ENCODE results near the gene STAP2.
"Not testable (repeated sequence)": the region's sequence is repeated elsewhere in the genome, so short reads cannot be mapped to it uniquely, and the experiment has no call there.

STAP2 gene

DNA sequence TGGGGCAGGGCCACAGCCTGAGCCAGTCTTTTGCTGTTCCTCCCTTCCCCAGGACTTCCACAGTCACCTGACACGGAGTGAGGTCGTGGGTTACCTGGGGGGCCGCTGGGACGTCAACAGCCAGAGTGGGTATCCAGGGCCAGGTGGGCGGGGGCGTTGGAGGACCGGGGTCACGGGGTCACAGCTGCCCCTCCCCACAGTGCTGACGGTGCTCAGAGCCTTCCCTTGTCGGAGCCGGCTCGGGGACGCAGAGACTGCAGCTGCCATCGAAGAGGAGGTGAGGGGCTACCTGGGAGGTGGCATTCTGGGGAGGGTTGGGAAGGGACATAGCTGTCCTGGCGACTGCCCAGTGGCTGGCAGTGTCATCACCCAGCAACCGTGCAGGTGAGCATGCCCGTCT is 16.3 kb upstream of the STAP2 start:
- DNase-seq, result no peak

- DNase-seq, result no peak
Observed at GRCh38 chr19:4354282-4354681, 15.7 kb upstream of the STAP2 start.

DNA sequence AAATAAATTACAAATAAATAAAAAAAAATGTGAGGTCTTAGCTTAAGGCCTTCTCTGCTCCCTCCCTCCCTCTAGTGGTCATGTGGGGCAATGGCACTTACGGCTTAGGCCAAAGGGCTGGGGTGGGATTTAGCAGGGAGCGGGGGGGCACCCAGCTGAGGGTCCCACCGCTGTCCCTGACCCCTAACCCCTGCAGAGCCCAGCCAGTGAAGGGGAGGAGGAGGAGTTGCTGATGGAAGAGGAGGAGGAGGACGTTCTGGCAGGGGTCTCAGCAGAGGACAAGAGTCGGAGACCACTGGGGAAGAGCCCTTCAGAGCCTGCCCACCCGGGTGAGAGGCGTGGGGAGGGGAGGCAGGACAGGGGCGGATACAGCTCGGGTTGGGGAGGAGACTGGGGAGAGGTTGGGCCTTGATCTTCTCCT is 14.1 kb upstream of the STAP2 start:
- DNase-seq, result peak in 5 of 6 experiments; percentile 28 to 76 (median 56)

DNA sequence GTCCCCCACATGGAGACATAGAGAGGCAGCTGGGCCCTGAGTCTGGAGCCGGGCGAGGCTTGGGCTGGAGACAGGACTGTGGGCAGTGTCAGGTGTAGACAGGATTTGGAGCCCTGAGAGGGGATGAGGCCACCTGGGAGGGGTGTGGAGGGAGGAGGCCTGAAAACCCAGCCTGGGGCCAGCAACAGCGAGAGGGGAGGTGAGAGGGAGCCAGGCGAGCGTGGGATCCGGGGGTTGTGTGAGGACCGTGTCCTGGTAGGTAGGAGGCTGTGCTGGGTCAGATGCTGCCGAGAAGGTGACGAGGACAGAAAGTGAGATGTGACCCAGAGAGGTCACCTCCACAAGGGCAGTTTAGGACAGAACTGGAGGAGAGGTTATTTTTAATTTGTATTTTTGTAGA is 12.1 kb upstream of the STAP2 start:
- no peak for DNase-seq

- no peak for DNase-seq
Observed at GRCh38 chr19:4350111-4350510, 11.5 kb upstream of the STAP2 start.

DNA sequence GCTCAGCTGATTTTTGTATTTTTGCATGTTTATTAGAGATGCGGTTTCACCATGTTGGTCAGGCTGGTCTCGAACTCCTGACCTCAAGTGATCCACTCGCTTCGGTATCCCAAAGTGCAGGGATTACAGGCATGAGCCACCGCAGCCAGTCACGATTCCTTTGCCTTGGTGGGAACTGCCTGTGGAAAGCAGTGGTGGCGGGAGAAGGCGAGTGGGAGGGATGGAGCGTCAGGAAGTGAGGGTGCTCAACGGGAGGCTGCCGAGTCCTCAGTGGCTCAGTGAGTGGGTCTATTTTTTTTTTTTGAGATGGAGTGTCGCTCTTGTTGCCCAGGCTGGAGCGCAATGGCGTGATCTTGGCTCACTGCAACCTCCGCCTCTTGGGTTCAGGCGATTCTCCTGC is 10.6 kb upstream of the STAP2 start:
- not testable (repeated sequence) for DNase-seq

DNA sequence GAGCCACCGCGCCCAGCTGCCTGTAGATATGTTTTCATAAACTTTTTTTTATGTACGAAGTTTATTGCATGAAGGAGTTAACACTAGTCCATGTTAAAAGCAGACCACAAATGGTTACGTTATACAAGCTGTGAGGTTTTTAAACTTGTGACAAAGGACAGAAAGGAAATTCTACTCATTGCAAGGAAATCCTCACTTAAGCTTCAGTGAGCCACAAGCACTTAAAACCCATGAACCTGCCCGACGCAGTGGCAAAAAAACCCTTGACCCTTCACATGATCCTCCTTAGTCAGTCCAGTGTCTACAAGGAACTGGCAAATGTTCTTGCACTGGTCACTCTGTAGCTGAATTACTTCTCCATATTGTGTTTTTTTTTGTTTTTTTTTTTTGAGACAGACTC is 8.9 kb upstream of the STAP2 start:
- DNase-seq, result no peak

GRCh38 chr19:4346020-4346383 is 7.4 kb upstream of the STAP2 start:
- no peak for DNase-seq

DNA sequence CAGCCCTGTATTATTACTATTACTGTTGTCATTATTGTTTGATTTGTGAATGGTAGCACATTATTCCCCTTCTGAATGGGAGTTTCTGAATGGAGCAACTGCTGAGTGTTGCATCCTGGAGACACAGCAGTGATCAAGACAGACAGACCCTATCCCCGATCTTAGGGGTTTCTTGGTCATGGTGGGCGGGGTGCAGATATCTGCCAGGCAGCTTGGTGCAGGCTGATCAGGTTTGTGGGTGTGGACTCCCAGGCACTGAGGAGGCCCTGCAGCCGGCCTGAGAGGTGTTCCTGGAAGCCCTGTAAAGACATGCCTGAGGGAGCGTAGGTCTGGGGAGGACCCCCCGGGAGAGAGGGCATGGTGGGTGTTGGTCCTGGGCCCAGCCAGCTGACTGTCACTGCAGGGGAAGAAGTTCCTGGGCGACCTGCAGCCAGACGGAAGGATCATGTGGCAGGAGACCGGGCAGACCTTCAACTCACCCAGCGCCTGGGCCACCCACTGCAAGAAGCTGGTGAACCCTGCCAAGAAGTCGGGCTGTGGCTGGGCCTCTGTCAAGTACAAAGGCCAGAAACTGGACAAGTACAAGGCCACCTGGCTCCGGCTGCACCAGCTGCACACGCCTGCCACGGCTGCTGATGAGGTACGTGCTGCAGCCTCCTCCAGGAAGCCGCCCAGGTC is 6.9 kb upstream of the STAP2 start:
- no peak for DNase-seq

DNA sequence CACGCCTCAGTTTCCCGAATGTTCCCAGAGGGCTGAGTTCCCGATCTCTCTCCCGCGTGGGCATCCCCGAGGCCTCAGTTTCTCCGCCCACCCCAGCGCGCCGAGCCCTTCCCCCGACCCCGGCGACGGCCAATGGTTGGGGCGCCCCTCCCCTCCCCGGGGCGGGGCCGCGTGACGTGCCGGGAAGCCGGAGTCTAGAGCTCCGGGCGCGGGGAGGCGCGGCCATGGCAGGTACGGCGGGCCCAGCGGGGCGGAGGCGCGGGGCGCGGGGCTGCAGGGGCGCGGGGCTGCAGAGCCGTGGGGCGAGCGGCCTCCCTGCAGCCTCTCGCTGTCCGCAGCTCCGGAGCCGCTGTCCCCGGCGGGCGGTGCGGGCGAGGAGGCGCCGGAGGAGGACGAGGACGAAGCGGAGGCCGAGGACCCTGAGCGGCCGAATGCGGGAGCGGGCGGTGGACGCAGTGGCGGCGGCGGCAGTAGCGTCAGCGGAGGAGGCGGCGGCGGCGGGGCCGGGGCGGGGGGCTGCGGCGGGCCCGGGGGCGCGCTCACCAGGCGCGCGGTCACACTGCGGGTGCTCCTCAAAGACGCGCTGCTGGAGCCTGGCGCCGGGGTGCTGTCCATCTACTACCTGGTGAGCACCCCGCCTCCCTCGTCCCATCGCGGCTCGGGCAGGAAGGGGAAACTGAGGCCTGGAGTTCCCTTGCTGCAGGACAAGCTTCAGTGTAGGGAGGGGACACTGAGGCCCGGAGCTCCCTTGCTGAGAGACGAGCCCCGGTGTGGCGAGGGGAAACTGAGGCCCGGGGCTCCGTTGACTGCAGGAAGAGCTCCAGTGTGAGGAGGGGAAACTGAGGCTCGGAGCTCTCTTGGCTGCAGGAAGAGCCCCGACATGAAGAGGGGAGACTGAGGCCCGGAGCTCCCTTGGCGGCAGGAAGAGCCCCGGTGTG is 5.0 kb upstream of the STAP2 start, which contains the start of gene MPND:
Gene MPND (plus strand): TSS at position 193 of the 938 bp plus-strand sequence. CDS start 32 bp downstream, at position 225.
- peak; percentile 78 to 96 (median 91) for DNase-seq

DNA sequence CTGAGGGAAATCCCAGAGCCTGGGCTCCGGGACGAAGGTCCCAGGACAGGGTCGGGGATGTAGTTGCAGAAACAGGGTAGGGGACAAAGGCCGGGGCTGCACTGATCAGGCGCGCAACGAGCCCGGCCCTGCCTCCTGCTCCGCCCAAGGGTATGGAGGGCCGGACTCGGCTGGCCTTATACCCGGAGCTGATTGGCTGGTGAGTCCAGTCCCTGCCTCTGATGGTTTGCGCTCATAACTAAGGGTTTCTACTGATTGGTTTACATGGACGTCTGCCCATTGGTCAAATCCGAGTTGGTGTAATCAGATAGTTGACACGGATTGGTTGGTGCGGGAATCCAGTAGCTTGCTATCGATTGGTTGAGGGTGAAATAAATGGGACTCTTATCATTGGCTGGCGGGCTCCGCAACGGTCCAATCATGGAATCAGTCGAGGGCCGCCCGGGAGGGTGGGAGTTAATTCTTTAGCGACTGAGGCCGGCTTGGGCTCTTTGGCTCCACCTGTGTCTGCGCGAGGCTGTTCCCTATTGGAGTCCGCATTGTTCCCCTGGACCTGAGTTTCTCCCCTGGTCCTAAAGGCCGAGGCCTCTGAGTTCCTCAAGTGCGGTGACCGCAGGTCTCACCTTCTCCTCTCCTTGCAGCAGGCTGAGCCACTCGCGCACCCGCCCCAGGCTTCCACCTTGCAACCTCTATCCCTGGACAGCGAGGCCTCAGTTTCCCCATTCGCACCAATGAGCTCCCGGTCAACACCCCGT is 4.2 kb upstream of the STAP2 start:
- DNase-seq, result peak; percentile 90 to 98 (median 95)

DNA sequence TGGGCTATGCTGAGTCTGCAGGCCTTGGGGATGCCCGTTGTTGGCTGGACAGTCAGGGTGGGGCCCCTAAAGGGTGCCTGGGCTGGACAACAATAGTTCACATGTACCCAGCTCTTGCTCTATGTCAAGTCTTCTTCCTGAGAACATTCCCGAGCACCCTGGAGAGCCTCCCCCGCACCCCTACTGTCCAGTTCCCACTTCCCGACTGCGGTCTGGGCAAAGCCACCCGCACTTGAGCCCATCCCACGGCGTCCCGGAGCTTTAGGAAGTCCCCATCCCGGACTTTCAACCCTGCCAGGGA is 3.6 kb upstream of the STAP2 start:
- no peak for DNase-seq

GRCh38 chr19:4337906-4338440 is 654 bp downstream of the STAP2 start:
- no peak for DNase-seq

DNA sequence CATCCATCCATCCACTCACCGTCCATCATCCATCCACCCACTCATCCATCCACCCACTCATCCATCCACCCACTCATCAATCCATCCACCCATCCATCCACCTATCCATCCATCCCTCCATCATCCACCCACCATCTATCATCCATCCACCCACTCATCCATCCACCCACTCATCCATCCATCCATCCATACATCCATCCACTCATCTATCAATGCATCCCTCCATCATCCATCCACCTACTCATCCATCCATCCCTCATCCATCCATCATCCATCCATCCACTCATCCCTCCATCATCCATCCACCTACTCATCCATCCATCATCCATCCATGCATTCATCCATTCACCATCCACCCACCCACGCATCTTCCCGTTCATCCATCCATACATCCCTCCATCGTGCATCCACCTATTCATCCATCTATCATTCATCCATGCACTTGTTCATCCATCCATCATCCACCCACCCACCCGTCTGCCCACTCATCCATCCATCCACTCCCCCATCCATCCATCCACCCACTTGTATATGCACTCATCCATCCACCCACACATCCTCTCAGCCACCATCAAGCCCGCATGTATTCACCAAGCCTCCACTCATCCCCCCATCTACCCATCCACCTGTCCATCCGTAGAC is 3.6 kb downstream of the STAP2 start:
- no peak for DNase-seq

GRCh38 chr19:4329858-4330257 is 8.8 kb downstream of the STAP2 start:
- no peak for DNase-seq

DNA sequence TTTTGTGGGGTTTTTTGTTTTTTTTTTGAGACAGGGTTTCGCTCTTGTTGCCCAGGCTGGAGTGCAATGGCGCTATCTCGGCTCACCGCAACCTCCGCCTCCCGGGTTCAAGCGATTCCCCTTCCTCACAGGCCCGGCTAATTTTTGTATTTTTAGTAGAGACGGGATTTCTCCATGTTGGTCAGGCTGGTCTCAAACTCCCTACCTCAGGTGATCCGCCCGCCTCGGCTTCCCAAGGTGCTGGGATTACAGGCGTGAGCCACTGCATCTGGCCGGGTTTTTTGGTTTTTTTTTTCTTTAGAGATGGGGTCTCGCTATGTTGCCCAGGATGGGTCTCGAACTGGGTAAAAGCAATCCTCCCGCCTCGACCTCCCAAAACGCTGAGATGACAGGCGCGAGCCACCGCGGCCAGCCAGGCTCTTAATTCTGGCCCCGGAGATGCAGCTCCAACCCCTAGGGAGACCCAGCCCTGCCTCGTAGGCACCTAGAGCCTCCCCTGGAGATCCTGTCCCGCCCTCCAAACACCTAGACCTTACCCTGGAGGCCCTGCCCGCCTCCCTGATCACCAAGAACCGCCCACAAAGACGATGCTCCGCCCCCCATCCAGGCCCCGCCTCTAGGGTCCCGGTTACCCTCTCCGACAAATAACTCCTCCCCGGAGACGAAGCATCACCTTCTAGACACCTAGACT is 9.5 kb downstream of the STAP2 start:
- DNase-seq, result peak in 4 of 6 experiments; percentile 6 to 21 (median 13)

DNA sequence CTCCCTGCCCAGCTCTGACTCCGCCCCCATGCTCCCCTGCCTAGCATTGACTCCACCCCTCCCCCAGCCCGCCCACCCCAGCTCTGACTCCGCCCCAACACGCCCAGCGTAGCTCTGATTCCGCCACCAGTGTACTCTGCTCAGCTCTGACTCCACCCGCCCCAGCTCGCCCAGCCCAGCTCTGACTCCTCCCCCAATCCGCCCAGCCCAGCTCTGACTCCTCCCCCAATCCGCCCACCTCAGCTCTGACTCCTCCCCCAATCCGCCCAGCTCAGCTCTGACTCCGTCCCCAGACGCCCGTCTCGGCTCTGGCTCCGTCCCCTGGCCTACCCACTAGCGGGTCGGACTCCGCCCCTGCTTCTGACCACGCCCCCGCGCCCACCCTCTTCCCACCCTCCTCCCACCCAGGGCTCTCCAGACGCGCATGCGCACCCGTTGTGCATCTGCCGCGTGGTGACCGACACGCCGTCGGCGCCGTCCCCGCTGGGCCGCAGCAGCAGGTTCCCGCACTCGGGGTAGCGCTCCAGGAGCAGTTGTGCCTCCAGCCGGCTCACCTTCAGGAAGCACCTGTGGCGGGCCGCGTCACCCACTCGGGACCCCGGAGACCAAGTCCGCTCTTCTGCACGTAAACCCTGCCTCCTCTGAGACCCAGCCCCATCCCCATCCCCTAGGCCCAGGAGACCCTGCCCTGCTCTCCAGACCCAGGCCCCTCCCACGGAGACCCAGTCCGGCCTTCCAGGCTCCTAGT is 10.2 kb downstream of the STAP2 start:
- peak; percentile 90 to 100 (median 95) for DNase-seq

- DNase-seq, result no peak
Observed at GRCh38 chr19:4327877-4328242, 10.8 kb downstream of the STAP2 start.

- peak; percentile 32 to 76 (median 66) for DNase-seq
Observed at GRCh38 chr19:4327252-4327876, 11.3 kb downstream of the STAP2 start.

- peak in 2 of 6 experiments; percentile 10 to 30 for DNase-seq
Observed at GRCh38 chr19:4326837-4327251, 11.8 kb downstream of the STAP2 start.

Measured in stimulated activated naive CD4-positive, alpha-beta T cell (primary cell).